HTERT RPE-1 (cell line): Measurements from ENCODE around the gene CPEB4.

Experiments used
- in situ Hi-C: fragments of 300-500 bp; cut with MboI; formaldehyde crosslinking; loops from 4 replicates; pipeline ENCODE4 v1.14.3; 2020; ENCODE audit warnings: low sequenced_read_pairs

The CPEB4 gene

DNA sequence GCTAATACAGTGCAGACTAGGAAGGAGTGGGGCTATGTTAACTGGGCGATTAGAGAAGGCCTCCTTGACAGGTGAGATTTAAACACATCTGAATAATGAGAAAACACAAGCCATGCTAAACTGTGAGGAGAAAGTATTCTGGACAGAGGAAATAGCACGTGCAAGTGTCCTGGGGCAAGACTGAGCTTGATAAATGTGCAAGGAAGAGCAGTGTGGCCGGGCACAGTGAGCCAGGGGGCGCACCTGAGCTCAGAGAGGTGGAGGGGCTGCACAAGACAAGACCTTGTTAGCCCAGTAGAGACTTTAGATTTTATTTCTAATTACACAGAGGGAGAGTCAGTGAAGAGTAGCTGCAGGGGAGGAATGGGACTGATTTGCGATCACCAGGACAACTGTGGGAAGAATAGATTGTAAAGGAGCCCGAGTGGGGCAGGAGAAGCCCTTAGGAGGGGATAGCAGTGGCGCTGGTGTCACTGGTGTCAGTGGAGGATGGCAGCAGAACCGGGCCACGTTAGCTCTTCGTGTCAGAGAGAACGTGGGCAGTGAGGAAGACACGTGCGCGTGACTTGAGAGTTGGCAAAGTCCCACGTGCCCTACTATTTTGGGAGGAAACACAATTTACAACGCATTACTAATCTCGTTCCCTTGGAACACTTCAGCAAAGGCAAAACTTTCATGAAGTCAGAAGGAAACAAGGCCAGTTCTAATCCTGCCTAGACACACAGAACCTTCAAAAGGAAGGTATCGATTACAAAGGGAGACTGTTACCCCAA lies 82.9 kb downstream of the CPEB4 start:
- in situ Hi-C loops = loop anchor here (25.0 kb wide), 1 partner anchor 359 kb away; the partner anchor contains the start of gene BOD1

DNA sequence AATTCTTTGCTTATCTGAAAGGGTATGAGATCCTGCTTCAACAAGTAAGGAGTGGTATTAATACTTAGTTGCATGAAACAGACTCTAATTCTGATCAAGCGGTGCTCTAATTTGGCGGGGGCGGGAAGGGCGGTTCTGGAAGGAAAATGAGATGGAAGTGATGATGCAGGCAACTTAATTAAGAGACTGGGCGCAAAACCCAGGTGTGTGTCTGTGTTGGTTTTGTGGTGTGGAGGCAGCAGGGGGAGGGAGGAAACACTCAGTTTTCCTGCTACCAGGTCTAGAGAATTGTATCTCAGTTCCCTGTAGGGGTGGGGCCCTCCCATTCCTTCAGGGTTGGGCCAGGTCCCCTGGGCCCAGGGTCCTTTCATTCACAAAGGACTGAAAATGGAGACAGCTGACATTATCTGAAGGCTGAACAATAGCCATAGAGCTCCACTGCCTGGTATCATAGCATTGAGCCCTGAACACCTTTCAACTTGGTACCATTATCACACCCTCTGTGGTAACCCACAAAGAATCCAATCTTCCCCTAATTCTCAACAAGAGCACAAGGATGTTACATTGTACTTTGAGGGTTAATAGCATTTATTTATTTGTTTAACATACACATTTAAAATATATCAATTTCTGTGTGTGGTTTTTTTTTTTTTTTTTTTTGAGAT lies 83.7 kb downstream of the CPEB4 start:
- in situ Hi-C loops = loop anchor here (25.0 kb wide), 1 partner anchor 360 kb away; the partner anchor contains the start of gene BOD1

DNA sequence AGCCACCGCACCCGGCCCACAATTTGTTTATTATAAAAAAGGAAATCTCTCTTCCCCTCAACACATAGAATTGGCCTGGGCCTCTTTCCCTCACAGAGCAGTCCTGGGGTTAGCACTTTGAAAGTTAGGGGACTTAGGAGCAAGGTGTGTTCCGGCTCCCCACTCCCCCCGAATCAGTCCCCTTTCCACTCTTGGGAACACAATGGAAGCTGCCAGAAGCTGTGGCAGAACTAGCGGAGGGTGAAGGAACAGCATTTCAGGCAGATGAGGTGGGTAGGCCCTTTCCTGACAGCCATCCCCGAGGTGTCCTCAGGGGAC lies 84.4 kb downstream of the CPEB4 start:
- in situ Hi-C loops = loop anchor here (25.0 kb wide), 1 partner anchor 360 kb away; the partner anchor contains the start of gene BOD1

DNA sequence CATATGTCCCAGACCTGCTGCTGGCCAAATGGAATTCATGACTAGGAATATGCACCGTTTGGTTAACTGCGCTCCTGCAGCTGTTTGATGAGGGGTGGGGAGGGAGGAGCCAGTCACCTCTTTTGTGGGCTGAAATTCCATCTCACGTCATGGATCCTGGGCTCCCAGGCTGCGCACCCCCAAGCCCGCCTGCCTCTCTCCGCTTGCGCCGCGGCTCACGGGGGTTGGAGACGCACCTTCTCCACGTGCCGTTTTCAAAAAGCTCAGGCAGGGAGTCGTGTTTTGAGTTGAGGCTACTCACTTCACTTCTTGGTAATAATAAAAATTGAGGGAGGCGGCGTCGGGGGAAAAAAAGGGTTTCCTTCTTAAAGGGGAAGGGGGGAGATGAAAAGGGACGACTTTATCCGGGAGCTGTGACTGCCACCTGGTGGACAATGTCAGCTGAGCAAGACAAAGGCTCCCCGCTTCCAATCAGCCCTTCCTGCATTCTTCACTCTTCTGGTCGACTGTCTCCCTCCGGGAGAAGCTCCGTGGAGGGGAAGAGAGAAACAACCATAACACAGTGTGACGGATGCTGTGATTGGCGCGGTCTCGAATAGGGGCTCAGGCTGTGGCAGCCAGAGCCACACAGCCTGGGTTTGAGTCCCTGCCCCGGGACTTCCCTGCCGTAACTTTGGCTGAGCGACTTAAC lies 84.9 kb downstream of the CPEB4 start:
- in situ Hi-C loops = loop anchor here (25.0 kb wide), 1 partner anchor 361 kb away; the partner anchor contains the start of gene BOD1

DNA sequence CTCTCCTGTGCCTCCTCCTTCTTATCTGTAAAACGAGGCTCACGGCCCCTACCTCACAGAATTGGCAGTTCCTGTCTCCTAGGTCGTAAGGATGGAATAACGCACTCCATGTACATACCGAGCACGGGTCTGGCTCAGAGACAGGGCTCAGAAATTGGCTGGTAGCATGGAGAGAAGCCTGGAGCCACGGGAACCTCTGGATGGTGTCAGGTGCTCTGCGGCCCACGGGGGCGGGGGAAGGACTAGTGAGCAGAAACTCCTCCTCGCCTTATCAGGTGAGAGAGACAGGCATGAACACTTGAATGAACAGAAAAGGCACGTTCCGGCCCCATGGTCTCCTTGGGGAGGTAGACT lies 85.4 kb downstream of the CPEB4 start:
- in situ Hi-C loops = loop anchor here (25.0 kb wide), 1 partner anchor 361 kb away; the partner anchor contains the start of gene BOD1

DNA sequence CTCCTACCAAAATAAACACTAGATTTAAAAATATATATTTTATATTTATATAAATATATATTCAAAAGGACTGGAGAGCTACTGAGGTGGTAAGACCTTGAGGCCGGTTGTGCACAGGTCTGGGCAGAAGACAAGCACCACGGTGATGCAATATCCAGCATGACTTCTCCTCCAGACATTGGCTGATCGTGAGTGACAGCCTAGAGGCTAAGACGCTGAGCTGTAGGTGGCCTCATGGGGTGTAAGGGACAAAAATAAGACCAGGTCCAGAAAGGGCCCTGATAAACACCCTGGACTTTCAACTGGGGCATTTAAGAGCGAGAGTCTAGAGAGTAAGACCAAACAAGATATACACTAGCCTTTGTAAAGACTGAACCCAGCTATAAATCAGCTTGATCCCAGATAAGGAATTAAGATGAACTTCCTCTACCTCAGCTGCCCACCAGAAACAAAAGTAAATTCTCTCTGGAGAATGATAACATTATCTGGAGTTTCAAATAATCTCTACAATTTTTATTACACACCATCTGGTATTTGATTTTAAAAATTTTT lies 86.6 kb downstream of the CPEB4 start:
- in situ Hi-C loops = loop anchor here (25.0 kb wide), 1 partner anchor 362 kb away; the partner anchor contains the start of gene BOD1

DNA sequence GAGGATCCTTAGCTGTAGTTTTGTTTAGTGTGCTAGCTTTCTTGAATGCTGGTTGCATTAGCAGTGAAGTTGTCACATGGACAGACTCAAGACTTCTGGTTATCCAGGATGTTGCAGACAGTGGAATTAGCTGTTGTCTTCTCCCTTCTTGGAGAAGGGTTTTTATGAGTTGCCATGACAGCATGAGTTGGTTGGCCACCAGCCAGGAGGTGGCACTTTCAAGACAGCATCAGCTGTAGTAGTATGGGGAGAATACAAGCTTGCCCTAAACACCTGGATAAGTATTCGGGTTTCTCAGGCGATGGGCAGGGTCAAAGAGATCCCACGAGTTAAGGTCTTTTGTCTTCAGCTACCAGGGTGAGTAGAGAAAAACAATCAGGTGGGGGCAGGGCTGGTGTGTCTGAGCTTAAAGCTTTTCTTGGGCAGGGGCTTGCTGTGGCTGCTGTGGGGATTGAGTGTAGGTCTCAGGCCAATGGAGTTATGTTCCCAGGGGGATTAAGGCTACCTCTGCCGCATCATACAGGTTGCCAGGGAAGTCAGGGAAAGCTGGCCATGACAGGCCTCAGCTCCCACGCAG lies 93.1 kb downstream of the CPEB4 start:
- in situ Hi-C loops = no loop called here

DNA sequence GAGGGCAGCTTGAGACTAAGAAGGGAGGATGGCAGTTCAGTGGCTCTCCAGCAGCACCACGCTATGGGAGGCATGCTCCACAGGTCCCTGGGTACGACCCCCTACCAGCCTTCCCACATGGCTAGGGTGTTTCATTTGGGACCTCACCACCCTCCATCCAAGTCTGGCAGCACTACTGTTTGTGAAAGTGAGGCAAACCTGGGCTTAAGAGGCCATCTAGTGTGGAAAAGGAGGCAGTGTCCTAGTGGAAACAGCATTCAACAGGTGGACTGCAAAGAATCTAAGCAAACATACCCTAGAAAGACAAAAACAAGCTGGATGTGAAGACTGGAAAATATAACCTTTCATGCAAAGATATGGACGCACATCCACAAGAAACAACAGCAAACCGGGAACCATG lies 96.1 kb downstream of the CPEB4 start:
- in situ Hi-C loops = no loop called here

DNA sequence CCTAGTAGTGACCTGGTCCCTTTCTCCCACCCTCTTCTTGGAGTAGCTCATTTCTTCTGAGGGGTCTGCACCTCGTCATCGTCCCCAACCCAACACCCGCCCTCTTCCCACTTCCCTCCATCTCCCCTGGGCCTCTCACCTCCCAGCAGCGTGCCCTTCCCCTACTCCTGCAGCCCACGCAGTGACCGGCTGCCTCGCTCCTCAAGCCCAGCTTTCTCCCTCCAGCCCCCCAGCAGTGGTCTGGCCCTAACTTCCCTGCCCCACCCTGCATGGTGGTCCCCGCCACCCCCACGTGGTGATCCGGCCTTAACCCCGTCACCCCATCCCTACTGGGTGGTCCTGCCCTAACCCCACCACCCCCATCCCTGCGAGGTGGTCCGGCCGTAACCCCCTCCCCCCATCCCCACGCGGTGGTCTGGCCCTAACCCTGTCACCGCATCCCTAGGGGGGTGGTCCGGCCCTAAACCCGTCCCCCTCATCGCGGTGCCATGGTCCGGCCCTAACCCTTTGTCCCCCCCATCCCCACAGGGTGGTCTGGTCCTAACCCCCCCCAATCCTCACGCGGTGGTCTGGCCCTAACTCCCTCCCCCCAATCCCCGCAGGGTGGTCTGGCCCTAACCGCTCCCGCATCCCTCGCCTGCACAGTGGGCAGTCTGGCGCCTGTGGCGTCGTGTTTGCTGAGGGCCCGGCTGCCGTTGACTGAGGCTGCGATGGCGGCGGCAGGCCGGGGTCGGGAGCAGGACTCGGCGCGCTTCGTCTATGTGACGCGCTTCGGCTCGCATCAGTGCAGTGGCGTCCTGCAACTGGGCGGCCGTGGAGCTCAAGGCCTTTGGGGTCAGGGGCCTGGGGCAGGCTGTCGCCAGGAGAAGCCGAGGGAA lies 100.6 kb downstream of the CPEB4 start, which contains the start of gene C5orf47:
Gene C5orf47 (plus strand): TSS at position 617 of the 878 bp plus-strand sequence. CDS start 94 bp downstream, at position 711.
- in situ Hi-C loops = no loop called here

DNA sequence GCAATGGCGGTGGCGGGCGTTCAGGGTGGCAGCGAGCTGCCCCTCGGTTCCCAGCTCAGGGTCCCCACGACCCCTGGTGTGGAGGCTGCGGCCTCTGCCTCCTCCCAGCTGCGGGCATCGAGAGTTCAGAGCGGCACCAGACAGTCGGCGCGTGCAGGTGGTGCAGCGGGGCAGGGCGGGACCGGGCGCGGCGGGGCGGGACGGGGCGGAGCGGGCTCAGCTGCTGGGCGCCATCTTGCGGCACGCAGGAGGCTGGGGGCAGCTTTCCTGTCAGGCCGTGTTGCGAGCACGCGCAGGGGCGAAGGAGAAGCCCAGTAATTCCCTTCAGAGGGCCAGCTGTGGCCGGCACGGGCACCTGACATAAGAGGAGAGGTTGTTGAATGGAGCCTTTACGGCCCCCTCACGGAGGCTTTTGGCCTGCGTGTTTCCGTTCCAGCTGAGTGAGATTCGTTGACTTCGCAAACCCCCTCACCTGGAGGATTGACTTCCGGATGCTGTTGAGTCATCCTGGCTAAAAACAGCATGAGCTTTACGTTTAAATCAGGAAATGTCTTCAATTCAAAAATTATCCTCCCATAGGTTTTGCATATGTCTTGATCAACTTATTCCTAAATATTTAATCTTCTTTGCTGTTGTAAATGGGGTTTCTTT lies 101.4 kb downstream of the CPEB4 start:
- in situ Hi-C loops = no loop called here

DNA sequence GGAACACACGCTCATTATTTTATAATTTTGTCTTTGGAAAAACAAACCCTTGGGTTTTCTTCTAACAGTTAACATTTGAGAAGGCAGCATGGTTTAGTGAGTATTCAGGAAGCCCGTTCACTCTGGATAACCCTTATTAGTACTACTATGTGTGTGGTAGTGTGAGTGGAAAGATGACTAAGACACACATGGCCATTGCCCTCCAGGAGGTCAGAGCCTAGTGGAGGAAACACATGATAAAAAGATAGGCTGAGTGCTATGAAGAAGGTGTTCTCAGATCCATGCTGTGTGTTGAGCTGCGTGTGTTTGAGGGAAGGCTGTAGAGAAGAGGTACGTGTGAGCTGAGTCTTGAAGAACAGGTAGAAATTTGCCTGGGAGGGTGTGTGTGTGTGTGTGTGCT lies 109.2 kb downstream of the CPEB4 start:
- in situ Hi-C loops = no loop called here

DNA sequence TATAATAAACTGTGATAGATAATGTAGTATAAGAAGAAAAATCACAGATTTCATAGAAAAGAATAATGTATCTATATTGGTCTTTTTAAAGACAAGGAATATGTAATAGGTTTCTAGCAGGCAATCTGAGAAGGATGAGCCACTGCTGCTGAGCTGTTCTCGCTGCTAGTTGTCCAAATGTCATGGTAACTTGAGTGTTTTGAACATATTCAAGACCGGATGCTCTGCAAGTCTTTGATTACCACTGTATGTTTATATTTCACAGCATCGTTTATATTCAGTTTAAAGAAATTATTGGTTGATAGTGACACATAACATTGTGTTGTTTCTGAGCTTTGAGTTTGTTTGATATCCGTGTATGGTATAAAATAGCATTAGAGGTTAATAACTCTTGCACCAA lies 110.4 kb downstream of the CPEB4 start:
- in situ Hi-C loops = no loop called here

DNA sequence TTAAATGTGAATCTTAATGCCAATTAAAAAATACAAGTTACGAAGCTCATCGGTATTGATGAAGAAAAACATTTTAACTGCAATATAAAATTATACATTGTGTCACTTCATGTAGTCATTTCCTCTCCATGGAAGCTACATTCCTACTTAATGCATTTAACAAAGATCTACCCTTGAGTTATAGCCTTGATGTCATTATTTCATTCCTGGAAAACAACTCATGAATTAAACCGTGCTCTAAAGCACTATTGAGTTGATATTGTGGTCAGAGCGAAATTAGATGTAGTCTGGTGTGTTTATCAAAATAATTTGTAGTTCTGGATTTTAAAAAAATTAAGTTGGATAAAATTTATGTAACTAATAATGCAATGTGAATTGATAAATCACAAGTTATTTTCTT lies 111.9 kb downstream of the CPEB4 start:
- in situ Hi-C loops = no loop called here

DNA sequence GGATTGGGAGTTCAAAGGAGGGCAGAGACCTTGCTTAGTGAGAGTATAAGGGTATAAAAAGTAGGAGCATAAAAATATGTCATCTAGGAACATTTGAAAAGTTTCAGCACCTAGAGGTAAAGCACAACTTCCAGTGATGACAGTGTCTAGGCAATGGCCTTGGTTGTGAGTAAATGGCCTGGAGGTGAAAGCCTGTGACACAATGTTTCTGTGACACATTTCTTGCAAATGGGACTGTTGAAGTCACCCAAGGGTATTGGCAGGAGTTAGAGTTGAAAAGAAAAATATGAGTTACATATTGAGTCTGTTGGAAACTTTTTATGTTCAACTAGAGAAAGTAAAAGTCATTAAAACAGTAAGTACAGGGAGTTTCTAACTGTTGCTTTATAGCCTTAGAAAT lies 115.6 kb downstream of the CPEB4 start:
- in situ Hi-C loops = no loop called here

DNA sequence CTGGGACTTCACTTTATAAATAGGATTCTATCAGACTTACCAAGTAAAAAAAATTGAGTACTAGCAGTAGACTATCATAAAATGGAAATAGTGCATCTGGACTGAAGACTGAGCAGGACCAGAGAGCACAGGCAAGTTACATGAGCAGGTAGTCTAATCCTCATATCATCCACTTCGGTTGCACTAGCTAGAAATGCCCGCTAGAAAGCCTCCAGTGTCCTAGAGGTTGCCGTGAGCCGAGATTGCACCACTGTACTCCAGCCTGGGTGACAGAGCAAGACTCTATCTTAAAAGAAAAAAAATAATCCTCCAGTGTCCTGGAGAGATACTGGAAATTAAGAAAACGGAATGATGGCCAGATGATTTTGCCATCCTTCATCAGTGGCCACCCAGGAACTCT lies 120.8 kb downstream of the CPEB4 start:
- in situ Hi-C loops = no loop called here

DNA sequence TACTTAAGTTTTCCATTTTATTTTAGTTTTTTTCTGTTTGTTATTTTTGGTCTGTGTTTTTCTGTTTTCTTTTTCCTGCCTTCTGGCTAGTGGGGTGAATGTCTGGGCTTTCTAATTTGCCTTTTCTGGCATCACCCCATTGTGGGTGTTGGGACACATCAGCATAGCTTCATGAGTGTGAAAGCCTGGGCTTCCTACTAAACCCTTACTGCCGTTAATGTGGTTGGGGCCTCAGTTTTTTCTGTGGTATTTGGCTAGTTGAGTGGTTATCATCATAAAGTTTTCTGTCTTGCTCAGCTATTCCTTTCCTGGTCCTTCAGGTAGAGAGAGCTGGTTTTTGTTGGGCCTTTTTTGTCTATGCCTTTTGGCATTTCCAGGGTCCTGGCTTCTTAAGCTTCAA lies 122.2 kb downstream of the CPEB4 start:
- in situ Hi-C loops = no loop called here

DNA sequence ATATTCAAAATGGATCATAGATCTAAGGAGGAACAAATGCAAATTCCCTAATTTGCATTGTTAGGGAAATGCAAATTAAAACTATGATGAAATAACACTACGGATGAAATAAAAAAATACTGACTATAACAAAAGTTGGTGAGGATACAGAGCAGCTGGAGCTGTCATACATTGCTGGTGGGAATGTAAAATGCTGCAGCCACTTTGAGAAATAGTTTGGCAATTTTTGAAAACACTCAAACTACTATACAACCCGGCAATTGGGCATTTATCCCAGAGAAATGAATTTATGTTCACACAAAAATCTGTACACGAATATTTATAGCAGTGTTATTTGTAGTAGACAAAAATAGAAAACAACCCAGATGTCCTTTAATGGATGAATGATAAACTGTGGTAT lies 123.3 kb downstream of the CPEB4 start:
- in situ Hi-C loops = no loop called here
